IPS-20b (cell line): ENCODE results near the gene AFAP1L2.

Experiments
- H3K27ac ChIP-seq: one replicate; pipeline ENCODE4 v1.5.1; 2013; ENCODE audit warnings: low read length
- H3K27me3 ChIP-seq: 2 replicates; pipeline ENCODE4 v1.6.1; 2013; ENCODE audit warnings: mild to moderate bottlenecking, low read length, inconsistent platforms; ENCODE audit not compliant: insufficient read depth
- H3K36me3 ChIP-seq: 2 replicates; pipeline ENCODE4 v1.6.1; 2013; ENCODE audit warnings: low read depth, mild to moderate bottlenecking, inconsistent platforms, low read length, moderate library complexity; ENCODE audit not compliant: insufficient read depth
- H3K4me1 ChIP-seq: 2 replicates; pipeline ENCODE4 v1.6.1; 2013; ENCODE audit warnings: mild to moderate bottlenecking, control low read depth, inconsistent platforms, low read length, moderate library complexity; ENCODE audit not compliant: insufficient read depth
- H3K4me3 ChIP-seq: 2 replicates; pipeline ENCODE4 v1.5.1; 2013; ENCODE audit warnings: mild to moderate bottlenecking, low read length, inconsistent platforms
- H3K9ac ChIP-seq: 2 replicates; pipeline ENCODE4 v1.6.1; 2013; ENCODE audit warnings: low read depth, mild to moderate bottlenecking, inconsistent platforms, low read length, moderate library complexity
- H3K9me3 ChIP-seq: 2 replicates; pipeline ENCODE4 v1.6.1; 2013; ENCODE audit warnings: mild to moderate bottlenecking, low read depth, low read length, inconsistent platforms; ENCODE audit not compliant: insufficient read depth

AFAP1L2 gene

DNA sequence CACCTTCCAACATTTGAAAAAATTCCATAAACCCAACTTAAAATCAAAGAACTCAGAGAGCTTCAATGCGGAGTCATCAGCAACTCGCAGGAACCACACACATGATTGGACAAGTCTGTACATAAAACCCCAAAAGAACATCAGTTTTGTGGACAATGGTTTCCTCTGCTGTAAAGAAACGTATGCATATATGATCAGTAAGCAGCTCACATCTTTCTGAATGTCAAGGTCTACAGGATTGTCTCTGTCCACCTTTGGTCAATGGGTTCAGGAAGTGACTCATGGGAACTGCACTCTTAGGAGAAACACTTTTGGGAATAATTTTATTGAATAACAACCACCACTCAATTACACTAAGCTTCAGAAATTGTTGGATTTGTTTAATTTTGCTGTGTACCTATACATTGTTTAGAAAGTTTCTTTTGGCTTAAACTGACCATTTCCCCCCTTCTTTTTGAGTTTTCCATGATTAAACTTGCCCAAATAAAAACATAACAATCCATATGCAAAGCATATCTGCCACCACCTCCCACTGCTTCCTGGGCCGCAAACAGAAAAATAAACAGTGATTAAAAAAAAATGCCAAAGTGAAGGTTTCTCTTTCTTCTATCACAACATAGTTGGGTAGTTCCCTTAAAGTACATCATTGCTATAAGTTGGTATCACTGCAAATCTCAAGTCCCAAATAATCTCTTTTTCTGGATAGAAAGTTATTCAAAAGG, 27.3 kb upstream of the AFAP1L2 start:
- H3K9ac ChIP-seq, result no peak overlapping the region
- H3K27ac ChIP-seq, result no peak overlapping the region
- H3K36me3 ChIP-seq, result peaks cover 13% of the 10 kb centered on the region
- H3K4me3 ChIP-seq, result no peak overlapping the region
- peaks cover 3% of the 10 kb centered on the region; the same call in 1 of the 2 replicates for H3K4me1 ChIP-seq
- H3K9me3 ChIP-seq, result no peaks in the 10 kb centered on the region
- no peaks in the 10 kb centered on the region for H3K27me3 ChIP-seq

DNA sequence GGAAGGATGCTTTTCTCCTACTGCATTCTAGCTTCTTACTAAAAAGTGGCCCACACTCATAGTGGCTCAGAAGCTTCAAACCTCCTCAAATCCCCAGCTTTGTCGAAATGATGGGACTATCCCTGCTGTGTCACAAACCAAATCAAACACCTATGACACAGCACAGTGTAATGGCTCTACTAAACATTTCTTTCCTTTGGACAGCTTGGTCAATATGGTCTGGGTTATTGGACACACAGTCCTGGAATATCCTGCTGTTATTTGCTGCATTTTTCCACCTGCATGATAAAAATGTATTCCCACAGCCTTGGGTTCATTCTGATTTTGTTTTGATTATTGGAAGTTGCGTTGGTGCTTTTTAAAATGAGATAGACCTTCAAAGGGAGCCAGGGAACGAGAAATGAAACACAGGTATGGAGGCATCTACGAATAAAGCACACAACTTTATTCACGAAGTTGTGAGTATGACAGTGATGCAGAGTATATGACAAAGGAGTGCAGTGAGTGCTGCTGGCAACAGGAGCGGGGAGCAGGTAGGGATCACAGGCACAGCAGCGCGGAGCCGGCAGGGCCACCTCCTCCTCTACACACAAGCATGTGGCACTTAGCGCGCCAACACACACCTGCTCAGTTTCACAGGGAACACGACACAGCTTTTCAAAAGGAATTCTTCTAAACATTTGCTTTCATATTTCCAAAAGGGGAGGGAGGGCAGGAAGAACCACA, 26.5 kb upstream of the AFAP1L2 start:
- no peak overlapping the region for H3K4me3 ChIP-seq
- H3K36me3 ChIP-seq, result peaks cover 9% of the 10 kb centered on the region; the same call in 1 of the 2 replicates
- H3K27me3 ChIP-seq, result no peaks in the 10 kb centered on the region
- H3K9ac ChIP-seq, result no peak overlapping the region
- no peaks in the 10 kb centered on the region for H3K9me3 ChIP-seq
- H3K27ac ChIP-seq, result no peak overlapping the region
- H3K4me1 ChIP-seq, result peaks cover 3% of the 10 kb centered on the region; the same call in 1 of the 2 replicates

DNA sequence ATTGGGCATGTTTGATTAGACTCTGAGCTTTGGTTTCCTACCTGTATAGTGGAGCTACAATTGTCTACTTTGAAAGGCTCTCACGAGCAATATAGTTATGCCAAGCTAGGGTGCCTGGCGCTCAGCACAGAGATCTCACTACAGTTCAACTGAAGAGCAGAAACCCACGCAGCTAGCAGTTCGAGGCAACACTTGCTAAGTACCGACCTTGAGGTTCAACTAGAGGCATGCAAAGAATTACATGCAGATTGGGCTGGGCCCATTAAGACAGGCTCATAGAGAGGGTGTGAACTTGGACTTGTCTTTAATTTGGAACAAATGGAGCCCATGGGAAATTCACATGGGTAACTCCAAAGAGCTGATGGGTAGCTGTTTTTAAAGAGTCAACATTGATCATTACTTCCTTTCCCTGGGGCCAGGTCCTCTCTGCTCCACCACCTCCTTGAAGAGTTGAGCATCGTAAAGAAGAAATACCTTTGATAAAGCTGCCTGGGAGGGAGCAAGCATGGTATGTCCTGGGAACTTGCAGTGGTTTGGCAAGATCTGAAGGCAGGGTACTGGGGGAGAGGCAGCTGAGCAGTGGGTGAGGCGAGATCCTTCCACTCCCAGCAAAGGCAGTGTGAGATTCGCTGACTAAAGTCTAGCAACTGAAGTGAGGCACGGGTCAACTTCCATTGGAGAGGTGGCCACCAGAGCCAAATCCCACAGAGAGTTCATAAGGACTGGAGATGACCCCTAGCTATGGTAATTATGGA, 25.5 kb upstream of the AFAP1L2 start:
- Histone ChIP-seq H3K9me3 (no peaks in the 10 kb centered on the region), H3K36me3 (peaks cover 5% of the 10 kb centered on the region; the same call in 1 of the 2 replicates), H3K27me3 (no peaks in the 10 kb centered on the region), H3K9ac (no peak overlapping the region), H3K4me1 (peaks cover 3% of the 10 kb centered on the region; the same call in 1 of the 2 replicates), H3K27ac (no peak overlapping the region), H3K4me3 (no peak overlapping the region)

DNA sequence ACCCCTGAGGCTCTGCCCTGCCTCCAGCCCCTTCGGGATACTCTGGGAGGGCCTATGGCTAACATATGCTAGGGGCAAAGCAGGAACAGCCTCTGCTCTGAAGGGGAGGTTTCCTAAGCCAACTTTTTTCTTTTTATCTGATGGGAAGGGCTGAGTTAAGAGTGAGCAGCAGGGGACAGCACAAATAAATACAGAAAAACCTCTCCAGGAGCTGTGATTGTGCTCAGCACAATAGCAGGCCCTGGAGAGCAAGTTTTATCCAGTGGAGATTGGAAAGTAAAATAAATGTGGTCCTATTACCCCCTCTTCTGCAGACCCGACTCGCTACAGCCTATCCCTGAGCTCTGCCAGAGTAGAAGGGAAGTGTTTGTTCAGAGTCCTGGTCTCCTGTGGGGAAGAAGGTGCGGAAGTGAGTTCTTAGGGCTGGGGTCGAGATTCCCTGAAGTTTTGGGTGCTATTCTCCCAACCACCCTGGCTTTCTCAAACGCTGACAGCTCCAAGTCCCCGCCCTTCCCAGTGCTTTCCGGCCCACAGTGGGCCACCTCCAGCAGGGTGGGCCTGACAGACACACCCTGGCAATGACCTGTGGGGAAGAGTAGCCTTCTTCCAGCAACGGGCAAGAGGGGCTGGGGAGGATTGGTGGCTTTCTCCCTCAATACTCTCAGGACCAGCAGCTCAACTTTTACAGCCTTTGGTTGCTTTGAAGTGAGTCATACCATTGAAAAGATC, 23.0 kb upstream of the AFAP1L2 start:
- Histone ChIP-seq H3K27me3 (no peaks in the 10 kb centered on the region), H3K9ac (no peak overlapping the region)

DNA sequence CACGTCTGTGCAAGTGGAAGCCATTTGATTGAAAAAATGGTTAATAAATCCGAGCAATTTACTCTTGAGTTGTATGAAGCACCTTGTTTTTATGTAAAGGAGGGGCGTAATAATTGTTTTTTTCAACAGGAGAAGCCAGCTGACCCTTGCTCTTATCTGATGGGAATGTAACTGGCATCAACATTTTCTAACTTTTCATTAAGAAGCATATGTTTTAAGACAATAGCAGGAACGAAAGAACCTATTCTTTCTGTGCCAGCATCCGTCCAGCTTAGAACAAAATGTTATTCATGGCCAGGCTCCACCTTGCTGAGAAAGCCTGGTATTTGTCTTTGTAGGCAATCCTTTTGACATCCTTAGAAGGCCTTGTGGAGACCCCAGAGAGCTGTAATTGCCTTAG, 22.2 kb upstream of the AFAP1L2 start:
- peaks cover 3% of the 10 kb centered on the region; the same call in 1 of the 2 replicates for H3K4me1 ChIP-seq
- no peaks in the 10 kb centered on the region for H3K27me3 ChIP-seq
- no peak overlapping the region for H3K27ac ChIP-seq
- no peak overlapping the region for H3K9ac ChIP-seq
- no peaks in the 10 kb centered on the region for H3K36me3 ChIP-seq
- H3K9me3 ChIP-seq, result no peaks in the 10 kb centered on the region
- H3K4me3 ChIP-seq, result no peak overlapping the region

More for the DNA sequence above, 23.0 kb upstream of the AFAP1L2 start:
- H3K4me3 ChIP-seq, result no peak overlapping the region
- no peaks in the 10 kb centered on the region for H3K9me3 ChIP-seq
- no peaks in the 10 kb centered on the region for H3K36me3 ChIP-seq
- H3K4me1 ChIP-seq, result peaks cover 3% of the 10 kb centered on the region; the same call in 1 of the 2 replicates
- H3K27ac ChIP-seq, result no peak overlapping the region

DNA sequence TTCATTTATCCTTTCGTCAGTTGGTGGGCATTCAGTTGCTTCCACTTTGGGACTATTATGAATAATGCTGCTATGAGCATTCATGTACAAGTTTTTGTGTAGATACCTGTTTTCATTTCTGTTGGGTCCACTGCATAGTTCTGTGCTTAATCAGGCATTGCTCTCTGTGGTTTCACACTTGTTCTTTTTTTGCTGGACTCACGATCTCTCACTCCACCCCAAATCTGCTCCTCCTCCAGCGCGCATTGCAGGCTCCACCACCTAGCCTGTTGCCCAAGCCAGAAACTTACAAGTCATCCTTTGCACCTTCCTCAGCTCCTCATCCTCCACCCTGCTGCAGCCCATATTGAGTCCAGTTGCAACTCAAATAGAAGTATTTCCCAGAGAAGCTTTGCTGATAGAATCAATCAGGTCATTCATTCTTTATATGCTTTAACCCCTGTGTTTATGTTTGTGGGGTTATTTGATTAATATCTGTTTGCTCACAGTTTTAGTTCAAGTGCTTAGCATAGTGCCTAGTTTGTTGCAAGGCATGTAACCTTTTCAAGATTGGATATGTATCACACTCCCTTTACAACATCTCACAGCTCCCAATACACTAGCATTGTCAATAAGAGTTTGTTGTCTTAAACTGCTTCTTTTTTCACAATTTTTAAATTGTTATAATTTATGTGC, 16.6 kb upstream of the AFAP1L2 start:
- no peaks in the 10 kb centered on the region for H3K36me3 ChIP-seq
- H3K4me1 ChIP-seq, result no peaks in the 10 kb centered on the region
- no peaks in the 10 kb centered on the region for H3K27me3 ChIP-seq
- H3K9ac ChIP-seq, result no peak overlapping the region
- H3K9me3 ChIP-seq, result no peaks in the 10 kb centered on the region
- no peak overlapping the region for H3K27ac ChIP-seq
- no peak overlapping the region for H3K4me3 ChIP-seq

DNA sequence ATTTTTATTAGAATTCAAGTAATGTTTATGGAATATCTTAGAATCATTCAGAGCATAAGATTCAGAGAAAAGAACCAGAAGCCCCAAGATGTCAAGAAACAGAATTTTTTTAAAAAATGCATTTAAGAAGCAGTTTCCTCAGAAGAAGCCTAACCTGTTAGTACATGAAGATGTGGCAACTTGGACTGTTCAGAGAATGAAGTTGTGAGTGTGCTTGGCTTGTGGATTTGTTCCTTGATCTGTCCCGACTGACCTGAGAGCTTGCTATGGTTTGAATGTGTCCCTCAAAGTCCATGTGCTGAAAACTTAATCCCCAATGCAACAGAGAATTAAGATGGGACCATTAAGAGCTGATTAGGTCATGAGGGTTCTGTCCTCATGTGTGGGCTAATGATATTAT, 13.8 kb upstream of the AFAP1L2 start:
- Histone ChIP-seq H3K27me3 (no peaks in the 10 kb centered on the region), H3K36me3 (no peaks in the 10 kb centered on the region)

DNA sequence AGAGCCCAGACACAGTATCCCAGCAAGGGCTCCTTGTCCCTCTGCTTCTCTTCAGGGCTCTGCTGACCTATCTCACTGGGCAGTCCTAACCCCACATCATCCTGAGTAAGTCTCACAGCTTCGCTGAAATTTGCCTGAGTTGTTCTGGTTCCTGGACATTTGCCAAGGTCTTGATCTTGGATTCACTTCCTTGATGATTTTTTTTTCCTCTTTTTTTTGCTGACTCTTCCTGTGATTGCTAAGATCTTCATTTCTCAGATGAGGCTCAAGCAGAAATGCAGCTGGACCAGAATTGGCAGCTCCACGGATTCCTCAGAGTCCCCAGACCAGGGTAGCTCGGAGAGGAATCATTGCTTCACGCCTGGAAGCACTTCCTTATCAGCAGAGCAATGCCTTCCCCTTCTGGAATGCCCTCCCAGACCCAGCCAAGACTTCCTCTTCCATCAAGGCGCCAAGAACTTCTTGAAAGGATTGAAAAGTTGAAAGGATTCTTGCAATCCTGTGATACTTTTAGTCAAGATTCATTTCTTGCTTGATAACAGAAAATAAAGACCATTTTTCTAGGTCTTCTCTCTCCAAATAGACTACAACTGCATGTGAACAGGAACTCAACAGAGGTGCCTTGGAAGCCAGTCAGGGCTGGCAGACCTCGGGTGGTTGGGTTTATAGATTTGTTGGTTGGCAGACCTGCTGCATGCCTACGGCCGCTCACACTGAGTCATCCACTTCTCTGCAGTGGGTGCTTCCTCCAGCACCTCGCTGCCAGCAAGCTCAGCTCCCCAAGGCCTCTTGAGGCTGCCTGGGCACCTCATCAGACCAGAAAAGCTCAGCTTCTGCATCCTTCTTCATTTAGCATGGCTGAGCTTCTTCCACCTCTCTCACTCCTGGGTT, 8.8 kb upstream of the AFAP1L2 start:
- Histone ChIP-seq H3K9ac (no peak overlapping the region), H3K4me1 (0 out of 2 replicates have a peak, but pooled peaks cover 8% of the 10 kb centered on the region), H3K36me3 (no peaks in the 10 kb centered on the region), H3K9me3 (no peaks in the 10 kb centered on the region), H3K27ac (no peak overlapping the region), H3K27me3 (peaks cover 10% of the 10 kb centered on the region; the same call in 1 of the 2 replicates), H3K4me3 (no peak overlapping the region)

More for the DNA sequence above, 13.8 kb upstream of the AFAP1L2 start:
- Histone ChIP-seq H3K4me1 (no peaks in the 10 kb centered on the region), H3K9ac (no peak overlapping the region), H3K9me3 (no peaks in the 10 kb centered on the region), H3K4me3 (no peak overlapping the region), H3K27ac (no peak overlapping the region)

DNA sequence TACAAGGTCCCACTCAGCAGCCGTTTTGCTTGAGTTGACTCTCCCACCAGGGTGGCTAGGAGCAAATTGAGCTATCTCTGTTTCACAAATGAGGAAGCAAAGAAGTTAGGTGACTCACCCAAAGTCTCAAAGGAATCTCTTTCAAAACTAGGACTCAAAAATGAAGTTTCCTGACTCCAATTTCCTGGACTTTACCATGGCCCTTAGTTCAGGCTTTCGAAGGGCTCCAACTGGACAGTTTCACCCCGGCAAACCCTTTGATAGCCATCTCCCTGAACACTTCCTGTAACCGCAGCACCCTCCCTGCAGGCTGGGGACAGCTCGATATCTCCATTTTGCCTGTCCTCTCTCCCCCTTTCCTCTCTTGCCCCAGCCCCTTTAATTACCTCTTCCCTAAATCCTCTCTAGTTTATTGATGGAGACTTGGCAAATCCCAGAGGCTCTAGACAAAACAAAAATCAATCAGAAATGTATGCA, 4.7 kb upstream of the AFAP1L2 start:
- Histone ChIP-seq H3K4me3 (no peak overlapping the region), H3K4me1 (0 out of 2 replicates have a peak, but pooled peaks cover 8% of the 10 kb centered on the region), H3K9me3 (no peaks in the 10 kb centered on the region), H3K27me3 (peaks cover 40% of the 10 kb centered on the region), H3K9ac (no peak overlapping the region), H3K27ac (no peak overlapping the region), H3K36me3 (no peaks in the 10 kb centered on the region)
